Suprapubic skin (tissue), 3 donors: ENCODE results near the gene MYO10.

ENCODE experiments used
- EP300 ChIP-seq: sonication (generic); formaldehyde crosslinking; IDR thresholded peaks from one replicate; pipeline ENCODE4 v1.6.1; 2017; ENCODE audit warnings: antibody characterized with exemption
- POLR2A ChIP-seq, 2 donors: fragments of 450-650 bp; IDR thresholded peaks; one replicate each; pipeline ENCODE4 v1.6.1; 2017; ENCODE audit warnings: antibody characterized with exemption in 2 of 2, mild to moderate bottlenecking in 2 of 2, moderate library complexity in 2 of 2
- TF ChIP-seq, protein P1 (sequence below), 2 donors: fragments of 200-600 bp in 1 of 2; fragments of 450-650 bp in 1 of 2; sonication (generic) in 1 of 2; IDR thresholded peaks; one replicate each; pipeline ENCODE4 v1.5.1; 2016 to 2019; ENCODE audit warnings: antibody characterized with exemption in 2 of 2, mild to moderate bottlenecking in 1 of 2, moderate library complexity in 1 of 2

DNA sequence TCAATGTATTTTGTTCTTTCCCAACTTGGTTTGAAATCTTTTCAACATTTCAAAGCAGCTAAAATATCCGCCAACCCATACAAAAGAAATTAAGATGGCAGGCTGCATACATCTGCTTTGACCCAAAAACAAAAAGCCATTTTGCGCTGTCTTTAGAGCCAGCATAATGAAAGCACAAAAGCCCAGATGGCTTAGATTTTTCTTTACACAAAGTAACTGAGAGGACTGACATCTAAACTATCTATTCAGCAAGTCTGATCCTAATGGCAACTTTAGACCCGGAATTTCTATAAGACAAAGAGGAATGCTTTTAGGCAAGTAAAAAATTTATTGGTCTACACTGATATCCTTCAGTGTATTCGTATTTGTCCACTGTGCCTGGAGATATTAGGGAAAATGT, 86.3 kb downstream of the MYO10 start:
- TF ChIP-seq POLR2A (IDR thresholded peaks at IDR 0.05) (no peak), EP300 (no peak)
- TF ChIP-seq, protein P1, sequence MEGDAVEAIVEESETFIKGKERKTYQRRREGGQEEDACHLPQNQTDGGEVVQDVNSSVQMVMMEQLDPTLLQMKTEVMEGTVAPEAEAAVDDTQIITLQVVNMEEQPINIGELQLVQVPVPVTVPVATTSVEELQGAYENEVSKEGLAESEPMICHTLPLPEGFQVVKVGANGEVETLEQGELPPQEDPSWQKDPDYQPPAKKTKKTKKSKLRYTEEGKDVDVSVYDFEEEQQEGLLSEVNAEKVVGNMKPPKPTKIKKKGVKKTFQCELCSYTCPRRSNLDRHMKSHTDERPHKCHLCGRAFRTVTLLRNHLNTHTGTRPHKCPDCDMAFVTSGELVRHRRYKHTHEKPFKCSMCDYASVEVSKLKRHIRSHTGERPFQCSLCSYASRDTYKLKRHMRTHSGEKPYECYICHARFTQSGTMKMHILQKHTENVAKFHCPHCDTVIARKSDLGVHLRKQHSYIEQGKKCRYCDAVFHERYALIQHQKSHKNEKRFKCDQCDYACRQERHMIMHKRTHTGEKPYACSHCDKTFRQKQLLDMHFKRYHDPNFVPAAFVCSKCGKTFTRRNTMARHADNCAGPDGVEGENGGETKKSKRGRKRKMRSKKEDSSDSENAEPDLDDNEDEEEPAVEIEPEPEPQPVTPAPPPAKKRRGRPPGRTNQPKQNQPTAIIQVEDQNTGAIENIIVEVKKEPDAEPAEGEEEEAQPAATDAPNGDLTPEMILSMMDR (IDR thresholded peaks at IDR 0.05) = no peak
